SK-N-SH (cell line): ENCODE results near the gene PRPF40A. TPM values are rescaled to one million over a fixed set of nuclear protein-coding genes. Genes with fewer than 3 reads are reported as not detected.
"Not testable (repeated sequence)": the region's sequence is repeated elsewhere in the genome, so short reads cannot be mapped to it uniquely, and the experiment has no call there.

Experiments
- CTCF ChIA-PET: fragments of 300-600, 350-600 bp; formaldehyde crosslinking; extraction: SDS; loops from one replicate; lab custom pipeline; 2021; lab: Yijun Ruan, JAX
- POLR2A ChIA-PET: fragments of 350-600 bp; sonication (Branson Sonifier 250); formaldehyde crosslinking; extraction: SDS; loops from one replicate; lab custom pipeline; 2020; ENCODE audit warnings: antibody characterized with exemption, inconsistent platforms; lab: Yijun Ruan, JAX
- DNase-seq: peaks from one replicate; pipeline ENCODE4 v3.0.0; 2012
- H2AFZ ChIP-seq: fragments of 200-600 bp; sonication (generic); 2 replicates; pipeline ENCODE4 v1.8.1; 2016; ENCODE audit warnings: antibody characterized with exemption, mild to moderate bottlenecking, low read depth
- H3F3A ChIP-seq: fragments of 200-600 bp; sonication (generic); replicated peaks from 2 replicates; pipeline ENCODE3; 2016; ENCODE audit warnings: antibody characterized with exemption, mild to moderate bottlenecking; ENCODE audit not compliant: insufficient read depth
- H3K27ac ChIP-seq, 2 experiments: fragments of 200-500 bp in 1 of 2; fragments of 200-600 bp in 1 of 2; sonication (Bioruptor generic) in 1 of 2; sonication (generic), shearing (Covaris generic) in 1 of 2; 2 replicates each; pipeline versions ENCODE4 v1.5.1 to v1.6.1; 2014 to 2016; ENCODE audit warnings: low read depth in 2 of 2, inconsistent platforms in 1 of 2, low read length in 1 of 2, mild to moderate bottlenecking in 1 of 2, mixed read lengths in 1 of 2
- H3K27me3 ChIP-seq: fragments of 200-600 bp; sonication (generic), shearing (Covaris generic); 2 replicates; pipeline ENCODE4 v1.6.1; 2016; ENCODE audit warnings: mixed run types; ENCODE audit not compliant: insufficient read depth
- H3K36me3 ChIP-seq, 2 experiments: fragments of 200-500 bp in 1 of 2; fragments of 200-600 bp in 1 of 2; sonication (Bioruptor generic) in 1 of 2; sonication (generic) in 1 of 2; replicated peaks in 1 of 2; 2 replicates each; pipeline versions ENCODE3 to v1.5.1; 2014 to 2016; ENCODE audit warnings: low read length in 1 of 2, mild to moderate bottlenecking in 1 of 2; ENCODE audit not compliant: insufficient read depth in 2 of 2, control insufficient read depth in 1 of 2
- H3K4me1 ChIP-seq, 2 experiments: fragments of 200-500 bp in 1 of 2; fragments of 200-600 bp in 1 of 2; sonication (Bioruptor generic) in 1 of 2; sonication (generic), shearing (Covaris generic) in 1 of 2; 2 replicates each; pipeline versions ENCODE4 v1.5.1 to v1.6.1; 2014 to 2016; ENCODE audit warnings: low read depth in 1 of 2, low read length in 1 of 2, mixed run types in 1 of 2; ENCODE audit not compliant: insufficient read depth in 2 of 2, control insufficient read depth in 1 of 2
- H3K4me2 ChIP-seq: fragments of 200-600 bp; sonication (generic), shearing (Covaris generic); 2 replicates; pipeline ENCODE4 v1.6.1; 2017; ENCODE audit warnings: mixed run types
- H3K4me3 ChIP-seq, 2 experiments: fragments of 200-500 bp in 1 of 2; fragments of 200-600 bp in 1 of 2; sonication (Bioruptor generic) in 1 of 2; sonication (generic), shearing (Covaris generic) in 1 of 2; 2 replicates each; pipeline versions ENCODE4 v1.5.1 to v1.8.1; 2014 to 2016; ENCODE audit warnings: low read depth in 2 of 2, inconsistent platforms in 1 of 2, low read length in 1 of 2, mild to moderate bottlenecking in 1 of 2, mixed read lengths in 1 of 2, moderate library complexity in 1 of 2
- H3K79me2 ChIP-seq: fragments of 200-600 bp; sonication (generic); 2 replicates; pipeline ENCODE4 v1.8.1; 2017; ENCODE audit warnings: mild to moderate bottlenecking; ENCODE audit not compliant: insufficient read depth
- H3K9ac ChIP-seq: fragments of 200-600 bp; sonication (generic); 2 replicates; pipeline ENCODE4 v1.6.1; 2017; ENCODE audit warnings: mixed run types
- H3K9me2 ChIP-seq: fragments of 200-600 bp; sonication (generic); 2 replicates; pipeline ENCODE4 v1.6.1; 2017; ENCODE audit warnings: mixed run types
- H3K9me3 ChIP-seq: fragments of 200-600 bp; sonication (generic); 2 replicates; pipeline ENCODE4 v1.6.1; 2017; ENCODE audit warnings: mixed run types, mild to moderate bottlenecking, moderate library complexity
- H4K20me1 ChIP-seq: fragments of 200-600 bp; sonication (generic); 2 replicates; pipeline ENCODE4 v1.6.1; 2017; ENCODE audit warnings: mild to moderate bottlenecking, mixed run types; ENCODE audit not compliant: insufficient read depth
- ELF1 ChIP-seq: IDR thresholded peaks from 2 replicates; pipeline ENCODE4 v1.4.0; 2012
- EZH2phosphoT487 ChIP-seq: fragments of 200-600 bp; sonication (generic); IDR thresholded peaks from 2 replicates; pipeline ENCODE4 v1.6.1; 2017; ENCODE audit warnings: low read depth, mixed run types, mild to moderate bottlenecking, antibody characterized with exemption, moderate library complexity, borderline replicate concordance
- FOSL2 ChIP-seq: IDR thresholded peaks from 2 replicates; pipeline ENCODE4 v1.4.0; 2012; ENCODE audit warnings: low read depth, mild to moderate bottlenecking, moderate library complexity, borderline replicate concordance
- FOXM1 ChIP-seq: IDR thresholded peaks from 2 replicates; pipeline ENCODE4 v1.4.0; 2012; ENCODE audit warnings: low read depth, mild to moderate bottlenecking
- JUND ChIP-seq: IDR thresholded peaks from 2 replicates; pipeline ENCODE4 v1.4.0; 2012
- RAD21 ChIP-seq: IDR thresholded peaks from 2 replicates; pipeline ENCODE4 v1.6.1; 2012; ENCODE audit warnings: mild to moderate bottlenecking, low read length
- RFX5 ChIP-seq: IDR thresholded peaks from 2 replicates; pipeline ENCODE4 v1.6.1; 2012; ENCODE audit warnings: mild to moderate bottlenecking, improper control_type of control experiment, low read length
- SIN3A ChIP-seq: IDR thresholded peaks from 2 replicates; pipeline ENCODE4 v1.6.1; 2012; ENCODE audit warnings: low read depth, mild to moderate bottlenecking, low read length, moderate library complexity, borderline replicate concordance
- SMC3 ChIP-seq: IDR thresholded peaks from 2 replicates; pipeline ENCODE4 v1.6.1; 2012; ENCODE audit warnings: low read depth, low read length, improper control_type of control experiment
- WGBS: methylation state at CpG from one replicate; pipeline ENCODE4 v1.1.6; 2017; ENCODE audit warnings: low lambda C conversion rate; 5-methylcytosine and 5-hydroxymethylcytosine counted together
- polyA plus RNA-seq, 3 experiments: library from polyadenylated mRNA; depleted of rRNA; stranded (reverse); fragments of >200 nt; gene quantifications; 2 replicates each; pipeline ENCODE4 v1.2.3, GENCODE V29; 2012
- TF ChIP-seq, protein P1 (sequence below): fragments of 150-350 bp; IDR thresholded peaks from 2 replicates; pipeline ENCODE4 v1.6.1; 2017; ENCODE audit warnings: antibody characterized with exemption, low read length, low read depth, borderline replicate concordance
- TF ChIP-seq, protein P2 (sequence below): IDR thresholded peaks from 2 replicates; pipeline ENCODE4 v1.4.0; 2012; ENCODE audit warnings: low read depth
- TF ChIP-seq, protein P3 (sequence below): fragments of 200-600 bp; sonication (generic); IDR thresholded peaks from 2 replicates; pipeline ENCODE4 v1.6.1; 2017; ENCODE audit warnings: antibody characterized with exemption, mild to moderate bottlenecking, moderate library complexity

The PRPF40A gene
- polyA plus RNA-seq, 1 of the 3 experiments (the other 2 are of a cell fraction), result 55.8 TPM

DNA sequence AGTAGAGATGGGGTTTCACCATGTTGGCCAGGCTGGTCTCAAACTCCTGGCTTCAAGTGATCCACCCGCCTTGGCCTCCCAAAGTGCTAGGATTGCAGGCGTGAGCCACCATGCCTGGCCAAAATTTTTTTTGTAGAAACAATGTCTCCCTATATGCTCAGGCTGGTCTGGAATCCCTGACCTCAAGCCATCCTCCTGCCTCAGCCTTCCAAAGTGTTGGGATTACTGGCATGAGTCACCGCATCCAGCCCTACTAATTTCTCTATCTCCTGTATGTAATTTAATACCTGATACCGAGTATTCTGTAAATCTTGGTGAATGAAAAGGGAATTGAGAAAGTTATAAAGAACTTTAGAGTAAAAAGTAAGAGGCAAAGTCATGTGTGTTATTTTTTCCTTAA, 30.5 kb upstream of the PRPF40A start:
- H3K27me3 ChIP-seq, H3F3A ChIP-seq, H3K9me2 ChIP-seq, H4K20me1 ChIP-seq, H3K4me2 ChIP-seq, H3K4me3 ChIP-seq, H3K9me3 ChIP-seq, H3K4me1 ChIP-seq, H2AFZ ChIP-seq, DNase-seq: not testable (repeated sequence)
- H3K36me3 ChIP-seq, result peaks cover 0 to 16% of the 10 kb centered on the region in 2 experiments
- TF ChIP-seq JUND, result peak; percentile 20; the same call in 1 of the 2 replicates
- TF ChIP-seq FOSL2, result peak; percentile 14; the same call in 1 of the 2 replicates
- TF ChIP-seq, all 33 proteins: peak for 2; not testable (repeated sequence) for 31
- CTCF ChIA-PET, H3K9ac ChIP-seq, POLR2A ChIA-PET, H3K79me2 ChIP-seq, H3K27ac ChIP-seq: not testable (repeated sequence)
- WGBS, result 80% methylated on average over 2 of the region's 4 CpGs

DNA sequence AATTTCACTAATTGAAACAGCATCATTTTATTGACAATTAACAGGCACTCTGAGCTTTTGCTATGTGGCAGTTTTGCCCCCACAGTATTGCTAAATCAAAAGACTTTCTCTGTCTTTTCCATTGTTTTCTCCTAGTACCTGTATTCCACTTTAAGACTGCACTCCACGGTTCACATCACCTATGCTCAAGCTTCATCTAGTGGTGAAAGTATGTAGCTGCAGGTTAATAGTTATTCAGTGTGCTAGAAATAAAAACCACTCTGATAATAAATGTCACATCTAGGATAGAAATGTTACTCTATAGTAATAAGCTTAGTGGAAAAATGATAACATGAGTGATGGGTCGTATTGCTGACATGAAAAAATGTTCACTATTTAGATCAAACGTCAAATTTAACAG, 25.7 kb upstream of the PRPF40A start:
- Histone ChIP-seq H3K27ac (no peak overlapping the region), H3F3A (peaks cover 6% of the 10 kb centered on the region), H3K9me2 (no peaks in the 10 kb centered on the region), H3K36me3 (peaks cover 7 to 10% of the 10 kb centered on the region in 2 experiments), H3K79me2 (no peaks in the 10 kb centered on the region), H3K27me3 (no peaks in the 10 kb centered on the region), H3K4me3 (no peak overlapping the region), H3K9ac (no peak overlapping the region), H3K9me3 (no peaks in the 10 kb centered on the region), H3K4me2 (no peak overlapping the region), H3K4me1 (no peaks in the 10 kb centered on the region), H4K20me1 (no peaks in the 10 kb centered on the region), H2AFZ (no peak overlapping the region)
- TF ChIP-seq FOXM1 (no peak), RAD21 (peak; percentile 56), SIN3A (no peak), ELF1 (no peak), EZH2phosphoT487 (no peak), SMC3 (0 out of 2 replicates have a peak, but pooled peaks have one; percentile 18), RFX5 (no peak)
- TF ChIP-seq, protein P1, sequence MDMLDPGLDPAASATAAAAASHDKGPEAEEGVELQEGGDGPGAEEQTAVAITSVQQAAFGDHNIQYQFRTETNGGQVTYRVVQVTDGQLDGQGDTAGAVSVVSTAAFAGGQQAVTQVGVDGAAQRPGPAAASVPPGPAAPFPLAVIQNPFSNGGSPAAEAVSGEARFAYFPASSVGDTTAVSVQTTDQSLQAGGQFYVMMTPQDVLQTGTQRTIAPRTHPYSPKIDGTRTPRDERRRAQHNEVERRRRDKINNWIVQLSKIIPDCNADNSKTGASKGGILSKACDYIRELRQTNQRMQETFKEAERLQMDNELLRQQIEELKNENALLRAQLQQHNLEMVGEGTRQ, result no peak
- TF ChIP-seq, protein P2, sequence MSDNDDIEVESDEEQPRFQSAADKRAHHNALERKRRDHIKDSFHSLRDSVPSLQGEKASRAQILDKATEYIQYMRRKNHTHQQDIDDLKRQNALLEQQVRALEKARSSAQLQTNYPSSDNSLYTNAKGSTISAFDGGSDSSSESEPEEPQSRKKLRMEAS, result no peak
- TF ChIP-seq, protein P3, sequence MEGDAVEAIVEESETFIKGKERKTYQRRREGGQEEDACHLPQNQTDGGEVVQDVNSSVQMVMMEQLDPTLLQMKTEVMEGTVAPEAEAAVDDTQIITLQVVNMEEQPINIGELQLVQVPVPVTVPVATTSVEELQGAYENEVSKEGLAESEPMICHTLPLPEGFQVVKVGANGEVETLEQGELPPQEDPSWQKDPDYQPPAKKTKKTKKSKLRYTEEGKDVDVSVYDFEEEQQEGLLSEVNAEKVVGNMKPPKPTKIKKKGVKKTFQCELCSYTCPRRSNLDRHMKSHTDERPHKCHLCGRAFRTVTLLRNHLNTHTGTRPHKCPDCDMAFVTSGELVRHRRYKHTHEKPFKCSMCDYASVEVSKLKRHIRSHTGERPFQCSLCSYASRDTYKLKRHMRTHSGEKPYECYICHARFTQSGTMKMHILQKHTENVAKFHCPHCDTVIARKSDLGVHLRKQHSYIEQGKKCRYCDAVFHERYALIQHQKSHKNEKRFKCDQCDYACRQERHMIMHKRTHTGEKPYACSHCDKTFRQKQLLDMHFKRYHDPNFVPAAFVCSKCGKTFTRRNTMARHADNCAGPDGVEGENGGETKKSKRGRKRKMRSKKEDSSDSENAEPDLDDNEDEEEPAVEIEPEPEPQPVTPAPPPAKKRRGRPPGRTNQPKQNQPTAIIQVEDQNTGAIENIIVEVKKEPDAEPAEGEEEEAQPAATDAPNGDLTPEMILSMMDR, result peak; percentile 56
- CTCF ChIA-PET, result interaction anchor here (0.6 to 2.4 kb wide), 22 partner anchors 8 to 706 kb away, joined by 3 to 9 read pairs (median 4); partner anchors contain the start of genes ARL6IP6 and PRPF40A
- peak; percentile 16 for DNase-seq
- POLR2A ChIA-PET, result no interaction called here
- WGBS, result 66% methylated on average over 3 of the region's 3 CpGs
